H1 (cell line): ENCODE measurements around the gene IRF9.
A peak's percentile ranks its signal among the peaks of the same experiment; 100 is the strongest.

Source experiments
- BCL11A ChIP-seq, 2 experiments: IDR thresholded peaks; one replicate each; pipeline ENCODE4 v1.6.1; 2011; ENCODE audit warnings: low read depth in 2 of 2, low read length in 2 of 2, mild to moderate bottlenecking in 2 of 2
- EP300 ChIP-seq, 2 experiments: IDR thresholded peaks; 1 replicate in 1 of 2; 2 replicates in 1 of 2; pipeline ENCODE4 v1.6.1; 2011 to 2012; ENCODE audit warnings: low read depth in 2 of 2, low read length in 2 of 2, mild to moderate bottlenecking in 2 of 2, borderline replicate concordance in 1 of 2, inconsistent platforms in 1 of 2, moderate library complexity in 1 of 2
- EZH2 ChIP-seq: fragments of 200-600 bp; sonication (generic); IDR thresholded peaks from 2 replicates; pipeline ENCODE4 v1.7.1; 2012; ENCODE audit warnings: low read depth, mild to moderate bottlenecking, moderate library complexity, low read length, inconsistent platforms; ENCODE audit not compliant: severe bottlenecking
- HDAC2 ChIP-seq, 2 experiments: fragments of 300-600 bp in 1 of 2; sonication (generic) in 1 of 2; IDR thresholded peaks; 2 replicates each; pipeline ENCODE4 v1.6.1; 2011 to 2012; ENCODE audit warnings: low read depth in 2 of 2, low read length in 2 of 2, mild to moderate bottlenecking in 2 of 2, moderate library complexity in 2 of 2, borderline replicate concordance in 1 of 2, inconsistent platforms in 1 of 2
- POLR2A ChIP-seq, 2 experiments: IDR thresholded peaks; 1 replicate in 1 of 2; 2 replicates in 1 of 2; pipeline ENCODE4 v1.6.1; 2011; ENCODE audit warnings: low read depth in 2 of 2, low read length in 2 of 2, mild to moderate bottlenecking in 2 of 2; ENCODE audit errors: control extremely low read depth in 1 of 2
- POLR2AphosphoS5 ChIP-seq: IDR thresholded peaks from 2 replicates; pipeline ENCODE4 v1.6.1; 2011; ENCODE audit warnings: low read depth, low read length
- RAD21 ChIP-seq, 2 experiments: IDR thresholded peaks in 1 of 2; conservative IDR thresholded peaks in 1 of 2; 2 replicates each; pipeline ENCODE4 v1.6.1; 2011; ENCODE audit warnings: low read depth in 2 of 2, low read length in 2 of 2, improper control_type of control experiment in 1 of 2, inconsistent platforms in 1 of 2, mild to moderate bottlenecking in 1 of 2, moderate library complexity in 1 of 2
- SP1 ChIP-seq: IDR thresholded peaks from 2 replicates; pipeline ENCODE4 v1.6.1; 2011; ENCODE audit warnings: low read depth, low read length
- TAF1 ChIP-seq: IDR thresholded peaks from 2 replicates; pipeline ENCODE4 v1.6.1; 2011; ENCODE audit warnings: mild to moderate bottlenecking, low read depth, low read length
- USF2 ChIP-seq: IDR thresholded peaks from 2 replicates; pipeline ENCODE4 v1.6.1; 2011; ENCODE audit warnings: low read length, improper control_type of control experiment

- TF ChIP-seq EZH2: no peak
- TF ChIP-seq TAF1: no peak
- no peak for TF ChIP-seq USF2
- TF ChIP-seq POLR2A (IDR thresholded peaks at IDR 0.05; ENCODE audit: control extremely low read depth in 1 of 2, low read depth in 2 of 2, low read length in 2 of 2): no peak; a peak in 1 of 3 replicates
- TF ChIP-seq SP1: no peak
- TF ChIP-seq RAD21 (IDR thresholded peaks at IDR 0.05 in 1 of 2, conservative IDR thresholded peaks at IDR 0.05 in 1 of 2; ENCODE audit: low read depth in 2 of 2, low read length in 2 of 2): no peak
- 0 out of 2 replicates have a peak, but pooled peaks have one; percentile 24 for TF ChIP-seq POLR2AphosphoS5
- TF ChIP-seq EP300 (IDR thresholded peaks at IDR 0.05; ENCODE audit: borderline replicate concordance in 1 of 2, low read depth in 2 of 2, low read length in 2 of 2): no peak
- TF ChIP-seq BCL11A (IDR thresholded peaks at IDR 0.05; ENCODE audit: low read depth in 2 of 2, low read length in 2 of 2): no peak
- no peak for TF ChIP-seq HDAC2 (IDR thresholded peaks at IDR 0.05; ENCODE audit: borderline replicate concordance in 1 of 2, low read depth in 2 of 2, low read length in 2 of 2)
Measured at GRCh38 chr14:24181371-24182077, 20.5 kb downstream of the IRF9 start.
